ENCODE results near the gene PSMB10. TPM values are rescaled to one million over a fixed set of nuclear protein-coding genes. Genes with fewer than 3 reads are reported as not detected.

PSMB10 gene
- total RNA-seq, 1 experiment from 2014 or later = 41.0 TPM

- H4K20me1 ChIP-seq (ENCODE audit: insufficient read depth) = no peaks in the 10 kb centered on the region
- H3K4me1 ChIP-seq (ENCODE audit: control insufficient read depth in 1 of 2, insufficient read depth in 2 of 2, low read length in 2 of 2) = peaks cover 3 to 30% of the 10 kb centered on the region in 2 experiments; a peak in 3 of 4 replicates
- no peak for DNase-seq (ENCODE audit: low read depth, low spot score)
- H3K4me3 ChIP-seq (replicated peaks in 1 of 2; ENCODE audit: low read depth in 1 of 2, low read length in 2 of 2) = peak overlapping the region; percentile 70 to 82
- CTCF ChIA-PET = interaction anchor here (0.7 to 2.7 kb wide), 8 partner anchors 9 to 414 kb away, joined by 3 to 11 read pairs (median 4); partner anchors contain the start of gene LCAT
- TSS peak; percentile 70 for BruUV-seq (replicated peaks)
- peaks cover 33% of the 10 kb centered on the region for H3K79me2 ChIP-seq (ENCODE audit: insufficient read depth, low read length)
- H3K36me3 ChIP-seq (ENCODE audit: control insufficient read depth in 1 of 2, insufficient read depth in 2 of 2, low read length in 2 of 2) = peaks cover 0 to 8% of the 10 kb centered on the region in 2 experiments; a peak in 1 of 4 replicates
- intact Hi-C loops (cut with micrococcal nuclease) = loop anchor here (5.0 to 10.0 kb wide), 2 partner anchors 118 to 410 kb away; partner anchors contain the start of gene RIPOR1
- ATAC-seq = peak; percentile 2; the same call in 1 of the 2 replicates
- POLR2A ChIA-PET = interaction anchor here (0.7 to 1.3 kb wide), 5 partner anchors 9 to 216 kb away, joined by 3 to 8 read pairs (median 3); partner anchors contain the start of genes DDX28, DUS2 and GFOD2
- TF ChIP-seq ATF3 (IDR thresholded peaks at IDR 0.05) (no peak), YY1 (IDR thresholded peaks at IDR 0.05; ENCODE audit: extremely low read depth, insufficient replicate concordance, low read depth, low read length) (no peak), CTCF (IDR thresholded peaks at IDR 0.05 in 2 of 3, conservative IDR thresholded peaks at IDR 0.05 in 1 of 3; ENCODE audit: borderline replicate concordance in 1 of 3, insufficient read depth in 1 of 3, low read depth in 2 of 3, low read length in 2 of 3) (no peak), CEBPB (IDR thresholded peaks at IDR 0.05; ENCODE audit: low read depth) (no peak), FOSL1 (IDR thresholded peaks at IDR 0.05; ENCODE audit: low read depth) (no peak), JUND (IDR thresholded peaks at IDR 0.05) (no peak), SP1 (IDR thresholded peaks at IDR 0.05; ENCODE audit: low read depth) (no peak)
- no peak overlapping the region for H2AFZ ChIP-seq (ENCODE audit: low read depth, low read length, poor library complexity, severe bottlenecking)
- H3K9me3 ChIP-seq (ENCODE audit: control insufficient read depth in 1 of 2, insufficient read depth in 1 of 2, low read depth in 1 of 2, low read length in 2 of 2) = no peaks in the 10 kb centered on the region
- H3K27ac ChIP-seq (ENCODE audit: low read depth, low read length) = peak overlapping the region; percentile 62
- no peaks in the 10 kb centered on the region for H3K9me2 ChIP-seq (ENCODE audit: insufficient read depth)
- no peaks in the 10 kb centered on the region for H3K27me3 ChIP-seq (ENCODE audit: insufficient read depth, low read length)
- peak overlapping the region; percentile 85 for H3K9ac ChIP-seq (ENCODE audit: low read length)
- RAD21 ChIA-PET (ENCODE audit: low non-redundant PET in 1 of 2, low total read pairs in 2 of 2, uncharacterized antibody in 2 of 2, unreplicated experiment in 2 of 2) = interaction anchor here in 1 of 2 experiments (1.0 kb wide), 1 partner anchor 149 kb away, joined by 3 read pairs; no protein-coding TSS in a partner anchor
- H3K4me2 ChIP-seq (ENCODE audit: low read length) = peak overlapping the region; percentile 98
Observed at GRCh38 chr16:67935101-67935401, 1.6 kb downstream of the PSMB10 start.

Data from HCT116 (cell line).